ENCODE results near the gene ADCY3.

GRCh38 chr2:24792874-24793760 is 126.9 kb downstream of the ADCY3 start, which contains the start of the genes CENPO and PTRHD1:
- TF ChIP-seq CTCF (IDR thresholded peaks at IDR 0.05) (peak in 3 of 4 experiments; percentile 61 to 69 (median 65)), POLR2A (IDR thresholded peaks at IDR 0.05) (peak; percentile 43 to 59)
